K562 (cell line): ENCODE measurements around the gene TEAD3. TPM values are rescaled to one million over a fixed set of nuclear protein-coding genes. Genes with fewer than 3 reads are reported as not detected.

Experiments
- ATAC-seq: fragments of 200-7000 bp; cut with Tn5 transposase; 3 replicates; pipeline ENCODE4 v1.9.1; 2020; ENCODE audit warnings: moderate library complexity
- BruUV-seq: library from RNA; stranded (reverse); fragments of 400-500 nt; replicated peaks from 2 replicates; lab custom pipeline; 2021; lab: Mats Ljungman, UMichigan
- CTCF ChIA-PET: fragments of 300-600 bp; formaldehyde crosslinking; extraction: SDS; loops from one replicate; lab custom pipeline; 2021; ENCODE audit warnings: low intra/inter-chr PET ratio; lab: Yijun Ruan, JAX
- POLR2A ChIA-PET: fragments of 300-600, 350-650 bp; sonication (Branson Sonifier 250); formaldehyde crosslinking; extraction: SDS; loops from one replicate; lab custom pipeline; 2021; ENCODE audit warnings: antibody characterized with exemption, inconsistent platforms; lab: Yijun Ruan, JAX
- DNase-seq, 4 experiments: peaks; one replicate each; pipeline versions ENCODE4 v3.0.0 to v3.0.0-alpha.2; 2011 to 2018; ENCODE audit warnings: low spot score in 3 of 4, mixed read lengths in 3 of 4; ENCODE audit errors: extremely low read depth in 1 of 4
- FAIRE-seq: peaks from 2 replicates; lab custom pipeline; 2011; peaks lifted over from hg19 to GRCh38; lab: Jason Lieb, UNC
- H2AFZ ChIP-seq: 2 replicates; pipeline ENCODE4 v1.6.0; 2011; ENCODE audit warnings: low read depth, low read length, control low read depth, inconsistent platforms
- H3K27ac ChIP-seq: fragments of 200-600 bp; 3 replicates; pipeline ENCODE4 v1.8.0; 2011; ENCODE audit warnings: low read depth, mild to moderate bottlenecking, control low read depth, inconsistent platforms, low read length, moderate library complexity, mixed read lengths; ENCODE audit errors: extremely low read depth
- H3K27me3 ChIP-seq, 2 experiments: fragments of 300-600 bp in 1 of 2; 2 replicates in 1 of 2; 3 replicates in 1 of 2; pipeline versions ENCODE4 v1.6.0 to v1.8.0; 2011; ENCODE audit warnings: inconsistent platforms in 2 of 2, low read length in 2 of 2, mild to moderate bottlenecking in 1 of 2, mixed read lengths in 1 of 2, moderate library complexity in 1 of 2; ENCODE audit not compliant: control insufficient read depth in 2 of 2, insufficient read depth in 2 of 2
- H3K36me3 ChIP-seq: fragments of 300-600 bp; 3 replicates; pipeline ENCODE4 v1.8.0; 2011; ENCODE audit warnings: mild to moderate bottlenecking, low read length, inconsistent platforms; ENCODE audit not compliant: control insufficient read depth, insufficient read depth
- H3K4me1 ChIP-seq, 2 experiments: fragments of 200-600 bp in 1 of 2; replicated peaks in 1 of 2; 2 replicates in 1 of 2; 3 replicates in 1 of 2; pipeline versions ENCODE4 v1.5.1 to v1.8.0; 2011; ENCODE audit warnings: inconsistent platforms in 2 of 2, low read length in 2 of 2, mild to moderate bottlenecking in 1 of 2, mixed read lengths in 1 of 2, moderate library complexity in 1 of 2; ENCODE audit not compliant: control insufficient read depth in 2 of 2, insufficient read depth in 2 of 2
- H3K4me2 ChIP-seq: 2 replicates; pipeline ENCODE4 v1.6.1; 2011; ENCODE audit warnings: low read length, control low read depth, inconsistent platforms, mixed read lengths; ENCODE audit not compliant: insufficient read depth
- H3K4me3 ChIP-seq: fragments of 200-600 bp; sonication (generic), shearing (Covaris generic); 2 replicates; pipeline ENCODE4 v1.5.1; 2016; ENCODE audit warnings: control low read depth, inconsistent platforms
- H3K79me2 ChIP-seq: fragments of 200-600 bp; 3 replicates; pipeline ENCODE4 v1.8.0; 2011; ENCODE audit warnings: low read length, inconsistent platforms; ENCODE audit not compliant: control insufficient read depth, insufficient read depth
- H3K9ac ChIP-seq, 2 experiments: 2 replicates each; pipeline versions ENCODE4 v1.6.0 to v1.6.1; 2011; ENCODE audit warnings: low read depth in 2 of 2, low read length in 2 of 2, control low read depth in 1 of 2, inconsistent platforms in 1 of 2, mild to moderate bottlenecking in 1 of 2, mixed read lengths in 1 of 2; ENCODE audit not compliant: insufficient read depth in 1 of 2
- H3K9me1 ChIP-seq: one replicate; pipeline ENCODE4 v1.6.0; 2011; ENCODE audit warnings: inconsistent platforms, mild to moderate bottlenecking, low read length, moderate library complexity; ENCODE audit not compliant: control insufficient read depth, insufficient read depth
- H3K9me3 ChIP-seq: replicated peaks from 2 replicates; pipeline ENCODE4 v1.5.1; 2011; ENCODE audit warnings: low read depth, low read length, inconsistent platforms; ENCODE audit not compliant: control insufficient read depth, insufficient read depth
- H4K20me1 ChIP-seq: replicated peaks from 2 replicates; pipeline ENCODE4 v1.6.1; 2011; ENCODE audit warnings: low read length, inconsistent platforms, mixed read lengths; ENCODE audit not compliant: control insufficient read depth, insufficient read depth
- BCOR ChIP-seq: fragments of 450-650 bp; IDR thresholded peaks from 2 replicates; pipeline ENCODE4 v1.6.1; 2016
- HDAC8 ChIP-seq: fragments of 450-650 bp; IDR thresholded peaks from 2 replicates; pipeline ENCODE4 v1.6.1; 2016; ENCODE audit warnings: mild to moderate bottlenecking, missing genetic modification characterization, moderate library complexity, missing compliant biosample characterization
- RBM25 ChIP-seq: fragments of 200-400 bp; formaldehyde crosslinking; IDR thresholded peaks from 2 replicates; pipeline ENCODE4 v1.6.1; 2018; ENCODE audit warnings: low read length, low read depth, moderate library complexity; ENCODE audit not compliant: severe bottlenecking
- WGBS: fragments of 100-300 bp; shearing (Covaris generic); methylation state at CpG from one replicate; pipeline ENCODE4 v1.1.6; 2016; ENCODE audit warnings: low coverage, mixed read lengths; ENCODE audit not compliant: insufficient coverage; ENCODE audit errors: missing lambda C conversion rate; 5-methylcytosine and 5-hydroxymethylcytosine counted together
- in situ Hi-C: fragments of 300-500 bp; cut with MboI; formaldehyde crosslinking; loops from 4 replicates; pipeline ENCODE4 v1.15.0; 2018; ENCODE audit warnings: inconsistent platforms, mixed read lengths
- intact Hi-C: fragments of 100-400 bp; cut with micrococcal nuclease; formaldehyde crosslinking; loops from 2 replicates; pipeline ENCODE4 v1.14.2; 2022
- polyA plus RNA-seq, 8 experiments: library from polyadenylated mRNA; depleted of rRNA in 4 of 8; stranded (reverse) in 5 of 8; unstranded in 3 of 8; fragments of >200 nt; fragmentation: Nextera tagmentation in 2 of 8; fragmentation: Illumina TruSeq in 1 of 8; extraction: Ambion mirVana in 2 of 8; extraction: Trizol in 1 of 8; gene quantifications; 2 replicates each; pipeline versions ENCODE4 v1.2.1 to v1.2.3, GENCODE V29; 2011 to 2014; ENCODE audit warnings: inconsistent platforms in 1 of 8, missing spikeins in 1 of 8
- total RNA-seq, 7 experiments: library from RNA; depleted of rRNA in 6 of 7; stranded (reverse); fragments of >200 nt in 6 of 7; fragmentation: Illumina TruSeq in 2 of 7; extraction: Trizol in 2 of 7; gene quantifications; 2 replicates each; pipeline versions ENCODE4 v1.2.1 to v1.2.3, GENCODE V29; 2011 to 2021; ENCODE audit warnings: low replicate concordance in 1 of 7
- TF ChIP-seq, protein P1 (sequence below), 2 experiments: fragments of 200-800 bp in 1 of 2; sonication (Bioruptor generic) in 1 of 2; sonication (generic) in 1 of 2; formaldehyde crosslinking in 1 of 2; IDR thresholded peaks in 1 of 2; conservative IDR thresholded peaks in 1 of 2; 2 replicates each; pipeline versions ENCODE4 v1.5.0 to v1.6.1; 2016 to 2020; ENCODE audit warnings: missing compliant biosample characterization in 1 of 2, missing genetic modification characterization in 1 of 2, missing genetic modification reagents in 1 of 2
- TF ChIP-seq, protein P2 (sequence below): sonication (generic); formaldehyde crosslinking; IDR thresholded peaks from 2 replicates; pipeline ENCODE4 v1.8.0; 2022; ENCODE audit warnings: missing genetic modification reagents, mild to moderate bottlenecking, moderate library complexity, borderline replicate concordance

Gene TEAD3
- total and polyA plus RNA-seq, 9 of the 15 experiments (the other 6 are each of a cell fraction or from before 2014, with no cell fraction given), result 0.63 to 13.2 (median 3.3) TPM

- BruUV-seq, result no TSS peak
- no peak overlapping the region for H3K27ac ChIP-seq
- H3K9me1 ChIP-seq, result no peaks in the 10 kb centered on the region
- TF ChIP-seq HDAC8 (tag) (no peak), BCOR (0 out of 2 replicates have a peak, but pooled peaks have one; percentile 17), RBM25 (peak; percentile 70)
- TF ChIP-seq, protein P1, sequence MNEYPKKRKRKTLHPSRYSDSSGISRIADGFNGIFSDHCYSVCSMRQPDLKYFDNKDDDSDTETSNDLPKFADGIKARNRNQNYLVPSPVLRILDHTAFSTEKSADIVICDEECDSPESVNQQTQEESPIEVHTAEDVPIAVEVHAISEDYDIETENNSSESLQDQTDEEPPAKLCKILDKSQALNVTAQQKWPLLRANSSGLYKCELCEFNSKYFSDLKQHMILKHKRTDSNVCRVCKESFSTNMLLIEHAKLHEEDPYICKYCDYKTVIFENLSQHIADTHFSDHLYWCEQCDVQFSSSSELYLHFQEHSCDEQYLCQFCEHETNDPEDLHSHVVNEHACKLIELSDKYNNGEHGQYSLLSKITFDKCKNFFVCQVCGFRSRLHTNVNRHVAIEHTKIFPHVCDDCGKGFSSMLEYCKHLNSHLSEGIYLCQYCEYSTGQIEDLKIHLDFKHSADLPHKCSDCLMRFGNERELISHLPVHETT (CRISPR knock-in tag; conservative IDR thresholded peaks at IDR 0.05 in 1 of 2, IDR thresholded peaks at IDR 0.05 in 1 of 2), result no peak
- TF ChIP-seq, protein P2, sequence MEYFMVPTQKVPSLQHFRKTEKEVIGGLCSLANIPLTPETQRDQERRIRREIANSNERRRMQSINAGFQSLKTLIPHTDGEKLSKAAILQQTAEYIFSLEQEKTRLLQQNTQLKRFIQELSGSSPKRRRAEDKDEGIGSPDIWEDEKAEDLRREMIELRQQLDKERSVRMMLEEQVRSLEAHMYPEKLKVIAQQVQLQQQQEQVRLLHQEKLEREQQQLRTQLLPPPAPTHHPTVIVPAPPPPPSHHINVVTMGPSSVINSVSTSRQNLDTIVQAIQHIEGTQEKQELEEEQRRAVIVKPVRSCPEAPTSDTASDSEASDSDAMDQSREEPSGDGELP, result peak; percentile 34; the same call in 1 of the 2 replicates
- intact Hi-C loops, result no loop called here
- no peaks in the 10 kb centered on the region for H3K36me3 ChIP-seq
- in situ Hi-C loops, result no loop called here
- CTCF ChIA-PET, result no interaction called here
- FAIRE-seq (no peak), DNase-seq (no peak), ATAC-seq (no peak)
- 43% methylated on average over 3 of the region's 4 CpGs for WGBS
- POLR2A ChIA-PET, result no interaction called here
- H3K9ac ChIP-seq, result no peak overlapping the region
- no peaks in the 10 kb centered on the region for H4K20me1 ChIP-seq
- H3K79me2 ChIP-seq, result no peaks in the 10 kb centered on the region
- H3K9me3 ChIP-seq, result no peaks in the 10 kb centered on the region
- peaks cover 7 to 16% of the 10 kb centered on the region in 2 experiments; a peak in 4 of 5 replicates for H3K27me3 ChIP-seq
- no peak overlapping the region for H3K4me2 ChIP-seq
- no peak overlapping the region for H2AFZ ChIP-seq
- no peak overlapping the region for H3K4me3 ChIP-seq
- peaks cover 5 to 10% of the 10 kb centered on the region in 2 experiments; a peak in 3 of 5 replicates for H3K4me1 ChIP-seq
Observed at GRCh38 chr6:35441642-35442041, 55.2 kb downstream of the TEAD3 start.
